Testis (tissue), 3 donors: ENCODE results near the gene CDH7. TPM values are rescaled to one million over a fixed set of nuclear protein-coding genes. Genes with fewer than 3 reads are reported as not detected.

ENCODE experiments used
- DNase-seq: peaks from one replicate; pipeline ENCODE4 v3.0.0-alpha.2; 2019
- H3K27ac ChIP-seq, 2 donors: fragments of 200-600 bp; sonication (generic); one replicate each; pipeline ENCODE4 v1.5.1; 2019
- H3K27me3 ChIP-seq: fragments of 200-600 bp; sonication (generic); one replicate; pipeline ENCODE4 v1.5.1; 2019
- H3K36me3 ChIP-seq: fragments of 200-600 bp; sonication (generic); one replicate; pipeline ENCODE4 v1.5.1; 2017; ENCODE audit warnings: low read depth; ENCODE audit errors: missing control alignments
- H3K4me1 ChIP-seq: fragments of 200-600 bp; sonication (generic); one replicate; pipeline ENCODE4 v1.5.1; 2019
- H3K4me3 ChIP-seq, 2 donors: fragments of 200-600 bp; sonication (generic); one replicate each; pipeline ENCODE4 v1.5.1; 2017 to 2019
- H3K9me3 ChIP-seq: fragments of 200-600 bp; sonication (generic); one replicate; pipeline ENCODE4 v1.5.1; 2017
- POLR2A ChIP-seq: fragments of 450-650 bp; IDR thresholded peaks from one replicate; pipeline ENCODE4 v1.6.1; 2017; ENCODE audit warnings: antibody characterized with exemption, mild to moderate bottlenecking, moderate library complexity
- WGBS, 2 donors: methylation state at CpG; one replicate each; pipeline ENCODE4 v1.1.5; 2018; 5-methylcytosine and 5-hydroxymethylcytosine counted together
- intact Hi-C: fragments of 100-400 bp; cut with DNase I; formaldehyde crosslinking; loops from one replicate; pipeline ENCODE4 v1.15.1; 2023; ENCODE audit warnings: low total_unique reads
- polyA plus RNA-seq: library from polyadenylated mRNA; stranded (reverse); fragments of 350-450 nt; fragmentation: Illumina TruSeq; extraction: RNeasy Lipid Tissue Mini Kit (QIAGEN cat#74804); gene quantifications from one replicate; pipeline ENCODE4 v1.2.3, GENCODE V29; 2014; ENCODE audit warnings: low read depth, low replicate concordance; ENCODE audit not compliant: insufficient read depth
- total RNA-seq, 2 donors: library from RNA; depleted of rRNA; stranded (reverse); fragments of >200 nt; gene quantifications; one replicate each; pipeline ENCODE4 v1.2.3, GENCODE V29; 2016
- TF ChIP-seq, protein P1 (sequence below), 3 experiments: fragments of 450-650 bp in 2 of 3; fragments of 200-600 bp in 1 of 3; sonication (generic) in 1 of 3; IDR thresholded peaks; one replicate each; pipeline ENCODE4 v1.5.1; 2016 to 2019; ENCODE audit warnings: antibody characterized with exemption in 3 of 3, mild to moderate bottlenecking in 2 of 3, moderate library complexity in 1 of 3

CDH7 gene
- total and polyA plus RNA-seq, 3 donors from 2014 or later: 1.0 to 3.2 (median 1.2) TPM

DNA sequence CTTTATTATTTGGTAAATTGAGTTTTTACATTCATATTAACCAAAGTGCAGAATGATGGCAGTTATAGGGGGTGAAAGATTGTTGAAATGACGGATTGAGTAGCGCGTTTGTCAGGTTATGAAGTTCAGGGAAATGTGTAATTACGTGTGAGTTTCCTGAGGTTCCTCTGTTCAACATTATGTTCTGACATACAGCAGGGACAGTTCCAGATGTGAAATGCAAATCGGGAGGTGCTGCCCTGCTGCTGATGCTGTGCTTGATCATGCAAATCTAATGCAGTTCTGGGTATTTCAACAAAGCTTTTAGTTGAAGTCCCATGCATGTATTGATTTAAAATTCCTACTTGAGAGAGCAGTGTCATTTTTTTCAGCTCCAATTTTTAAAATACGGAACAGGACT, 57.9 kb downstream of the CDH7 start:
- Histone ChIP-seq H3K9me3 (no peaks in the 10 kb centered on the region), H3K36me3 (no peaks in the 10 kb centered on the region), H3K4me3 (no peak overlapping the region), H3K27me3 (no peaks in the 10 kb centered on the region), H3K27ac (no peak overlapping the region), H3K4me1 (no peaks in the 10 kb centered on the region)
- no peak for DNase-seq
- 63 to 80% methylated on average over 6 of the region's 6 CpGs for WGBS, 2 donors
- intact Hi-C loops: no loop called here
- no peak for TF ChIP-seq POLR2A
- TF ChIP-seq, protein P1, sequence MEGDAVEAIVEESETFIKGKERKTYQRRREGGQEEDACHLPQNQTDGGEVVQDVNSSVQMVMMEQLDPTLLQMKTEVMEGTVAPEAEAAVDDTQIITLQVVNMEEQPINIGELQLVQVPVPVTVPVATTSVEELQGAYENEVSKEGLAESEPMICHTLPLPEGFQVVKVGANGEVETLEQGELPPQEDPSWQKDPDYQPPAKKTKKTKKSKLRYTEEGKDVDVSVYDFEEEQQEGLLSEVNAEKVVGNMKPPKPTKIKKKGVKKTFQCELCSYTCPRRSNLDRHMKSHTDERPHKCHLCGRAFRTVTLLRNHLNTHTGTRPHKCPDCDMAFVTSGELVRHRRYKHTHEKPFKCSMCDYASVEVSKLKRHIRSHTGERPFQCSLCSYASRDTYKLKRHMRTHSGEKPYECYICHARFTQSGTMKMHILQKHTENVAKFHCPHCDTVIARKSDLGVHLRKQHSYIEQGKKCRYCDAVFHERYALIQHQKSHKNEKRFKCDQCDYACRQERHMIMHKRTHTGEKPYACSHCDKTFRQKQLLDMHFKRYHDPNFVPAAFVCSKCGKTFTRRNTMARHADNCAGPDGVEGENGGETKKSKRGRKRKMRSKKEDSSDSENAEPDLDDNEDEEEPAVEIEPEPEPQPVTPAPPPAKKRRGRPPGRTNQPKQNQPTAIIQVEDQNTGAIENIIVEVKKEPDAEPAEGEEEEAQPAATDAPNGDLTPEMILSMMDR (IDR thresholded peaks at IDR 0.05): no peak

DNA sequence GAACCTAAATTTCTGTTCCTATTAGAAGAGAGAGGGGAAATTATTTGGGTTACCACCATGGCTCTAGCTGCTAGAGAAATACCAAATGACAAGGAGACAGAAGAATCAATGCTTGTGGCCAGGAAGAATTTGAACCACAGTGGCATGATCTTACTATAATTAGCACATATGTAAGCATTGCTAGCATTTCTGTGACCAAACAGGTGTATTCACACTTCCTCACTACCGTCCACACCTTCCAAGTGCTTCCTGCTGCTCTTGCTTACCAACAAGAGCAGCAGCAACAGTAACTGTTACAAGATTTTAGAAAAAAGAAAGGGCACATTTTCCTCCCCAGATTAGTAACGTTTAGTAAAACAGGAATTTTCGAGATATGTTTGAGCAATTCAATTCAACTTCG, 60.5 kb downstream of the CDH7 start:
- no peaks in the 10 kb centered on the region for H3K4me1 ChIP-seq
- H3K4me3 ChIP-seq: no peak overlapping the region
- intact Hi-C loops: no loop called here
- no peaks in the 10 kb centered on the region for H3K27me3 ChIP-seq
- 78 to 81% methylated on average over 4 of the region's 4 CpGs for WGBS, 2 donors
- H3K9me3 ChIP-seq: no peaks in the 10 kb centered on the region
- H3K36me3 ChIP-seq: no peaks in the 10 kb centered on the region
- no peak for DNase-seq
- TF ChIP-seq, protein P1 (IDR thresholded peaks at IDR 0.05): no peak
- no peak for TF ChIP-seq POLR2A
- H3K27ac ChIP-seq: no peak overlapping the region

DNA sequence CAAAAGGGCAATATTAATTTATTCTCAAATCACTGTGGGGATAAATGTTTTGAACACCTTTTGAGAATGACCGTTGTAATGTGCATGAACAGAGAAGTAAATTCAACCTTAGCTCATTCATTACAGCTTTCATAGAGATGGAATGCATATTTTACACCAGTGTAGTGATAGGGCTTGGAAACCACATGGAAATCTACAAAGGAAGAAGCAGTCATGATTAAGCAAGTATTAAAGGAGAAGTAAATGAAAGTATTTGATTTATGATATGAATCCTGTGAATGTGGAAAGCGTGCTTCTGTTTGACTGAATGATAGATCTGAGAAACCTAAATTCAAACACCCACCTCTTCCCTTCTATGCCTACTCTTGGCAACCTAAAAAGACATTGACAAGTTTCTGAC, 64.7 kb downstream of the CDH7 start:
- H3K4me3 ChIP-seq: no peak overlapping the region
- no peaks in the 10 kb centered on the region for H3K4me1 ChIP-seq
- no peaks in the 10 kb centered on the region for H3K9me3 ChIP-seq
- intact Hi-C loops: no loop called here
- no peak for TF ChIP-seq POLR2A
- TF ChIP-seq, protein P1 (IDR thresholded peaks at IDR 0.05): no peak
- 81 to 82% methylated on average over 2 of the region's 2 CpGs for WGBS, 2 donors
- no peaks in the 10 kb centered on the region for H3K36me3 ChIP-seq
- no peaks in the 10 kb centered on the region for H3K27me3 ChIP-seq
- DNase-seq: no peak
- H3K27ac ChIP-seq: no peak overlapping the region

DNA sequence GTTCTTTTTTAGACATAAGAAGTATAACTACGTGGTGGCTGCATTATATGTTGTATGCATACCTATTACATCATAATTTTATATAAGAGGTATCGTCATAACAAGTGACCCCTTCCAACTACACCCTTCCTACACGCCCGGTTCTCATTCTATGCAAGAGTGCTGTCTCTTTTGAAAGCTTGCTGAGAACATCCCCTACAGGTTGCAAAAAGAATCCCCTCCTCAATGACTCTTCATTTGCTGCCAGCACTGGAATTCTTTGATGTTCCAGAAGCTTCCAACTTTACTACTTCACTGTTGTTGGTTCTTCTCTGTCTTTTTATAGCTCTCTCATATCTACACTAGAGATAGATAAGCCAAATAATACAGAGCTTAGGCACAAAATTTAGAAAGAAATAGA, 66.4 kb downstream of the CDH7 start:
- 67 to 87% methylated on average over 4 of the region's 4 CpGs for WGBS, 2 donors
- H3K4me3 ChIP-seq: no peak overlapping the region
- H3K9me3 ChIP-seq: no peaks in the 10 kb centered on the region
- no peaks in the 10 kb centered on the region for H3K27me3 ChIP-seq
- DNase-seq: no peak
- H3K36me3 ChIP-seq: no peaks in the 10 kb centered on the region
- no peaks in the 10 kb centered on the region for H3K4me1 ChIP-seq
- TF ChIP-seq, protein P1 (IDR thresholded peaks at IDR 0.05): no peak
- TF ChIP-seq POLR2A: no peak
- intact Hi-C loops: no loop called here
- no peak overlapping the region for H3K27ac ChIP-seq

DNA sequence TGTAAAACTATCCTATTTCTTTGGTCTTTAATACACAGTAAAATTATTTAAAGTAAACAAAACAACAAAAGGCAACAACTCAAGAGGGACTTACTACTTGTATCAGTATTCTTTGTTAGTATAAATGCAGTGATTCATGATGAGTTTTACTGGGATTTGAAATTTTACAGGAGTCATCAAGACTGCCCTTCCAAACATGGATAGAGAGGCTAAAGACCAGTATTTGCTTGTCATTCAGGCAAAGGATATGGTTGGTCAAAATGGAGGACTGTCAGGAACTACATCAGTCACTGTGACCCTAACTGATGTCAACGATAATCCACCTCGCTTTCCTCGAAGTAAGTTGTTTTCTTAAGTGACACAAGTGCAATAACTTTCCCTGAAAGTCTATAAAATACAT, 71.1 kb downstream of the CDH7 start:
- no peak for DNase-seq
- no peaks in the 10 kb centered on the region for H3K9me3 ChIP-seq
- 81 to 93% methylated on average over 3 of the region's 3 CpGs for WGBS, 2 donors
- no peak overlapping the region for H3K27ac ChIP-seq
- H3K4me1 ChIP-seq: no peaks in the 10 kb centered on the region
- intact Hi-C loops: no loop called here
- H3K27me3 ChIP-seq: no peaks in the 10 kb centered on the region
- H3K4me3 ChIP-seq: no peak overlapping the region
- H3K36me3 ChIP-seq: no peaks in the 10 kb centered on the region
- no peak for TF ChIP-seq POLR2A
- TF ChIP-seq, protein P1 (IDR thresholded peaks at IDR 0.05): no peak
